SK-N-DZ (cell line): ENCODE results near the gene OTUB1.
"Not testable (repeated sequence)": the region's sequence is repeated elsewhere in the genome, so short reads cannot be mapped to it uniquely, and the experiment has no call there.

ENCODE experiments used
- DNase-seq: peaks from one replicate; pipeline ENCODE4 v3.0.0-alpha.2; 2015; ENCODE audit warnings: low spot score
- small RNA-seq, 2 experiments: library from RNA; depleted of rRNA; stranded (forward); fragments of <200 nt; gene quantifications; one replicate each; pipeline ENCODE3, GENCODE V24; 2014

OTUB1 gene

DNA sequence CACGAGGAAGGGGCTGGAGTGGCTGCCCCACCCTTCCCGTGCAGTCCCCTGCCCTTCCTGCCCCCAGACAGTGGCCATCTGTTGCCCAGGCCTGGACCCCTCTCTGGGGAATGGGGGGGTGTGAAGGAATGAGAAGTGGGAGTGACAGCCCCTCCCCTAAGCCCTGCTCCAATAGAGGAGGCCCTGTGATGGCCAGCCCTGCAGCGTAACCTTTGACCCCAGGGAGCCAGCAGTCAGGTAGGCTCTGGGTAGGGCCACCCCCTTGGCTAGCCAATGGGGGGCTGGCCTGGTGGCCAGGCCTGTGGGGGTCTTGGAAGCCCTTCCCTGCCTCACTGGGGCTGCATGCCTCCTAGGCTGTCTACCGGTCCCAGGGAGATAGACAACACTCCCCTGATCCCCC, 56.1 kb downstream of the OTUB1 start:
- DNase-seq = no peak

DNA sequence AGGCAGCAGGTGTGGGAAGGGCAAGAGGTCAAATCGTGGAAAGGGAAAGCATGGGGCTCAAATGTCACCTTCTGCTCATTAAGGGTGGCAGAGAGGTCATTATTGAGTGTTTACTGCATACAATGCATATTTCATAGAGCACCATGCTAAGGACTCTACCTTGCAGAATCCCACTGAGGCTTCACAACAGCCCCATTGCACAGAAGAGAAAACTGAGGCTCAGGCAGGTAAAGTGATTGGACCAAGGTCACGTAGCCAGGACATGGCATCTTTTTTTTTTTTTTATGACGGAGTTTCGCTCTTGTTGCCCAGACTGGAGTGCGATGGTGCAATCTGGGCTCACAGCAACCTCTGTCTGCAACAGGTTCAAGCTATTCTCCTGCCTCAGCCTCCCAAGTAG, 57.3 kb downstream of the OTUB1 start:
- DNase-seq = no peak

DNA sequence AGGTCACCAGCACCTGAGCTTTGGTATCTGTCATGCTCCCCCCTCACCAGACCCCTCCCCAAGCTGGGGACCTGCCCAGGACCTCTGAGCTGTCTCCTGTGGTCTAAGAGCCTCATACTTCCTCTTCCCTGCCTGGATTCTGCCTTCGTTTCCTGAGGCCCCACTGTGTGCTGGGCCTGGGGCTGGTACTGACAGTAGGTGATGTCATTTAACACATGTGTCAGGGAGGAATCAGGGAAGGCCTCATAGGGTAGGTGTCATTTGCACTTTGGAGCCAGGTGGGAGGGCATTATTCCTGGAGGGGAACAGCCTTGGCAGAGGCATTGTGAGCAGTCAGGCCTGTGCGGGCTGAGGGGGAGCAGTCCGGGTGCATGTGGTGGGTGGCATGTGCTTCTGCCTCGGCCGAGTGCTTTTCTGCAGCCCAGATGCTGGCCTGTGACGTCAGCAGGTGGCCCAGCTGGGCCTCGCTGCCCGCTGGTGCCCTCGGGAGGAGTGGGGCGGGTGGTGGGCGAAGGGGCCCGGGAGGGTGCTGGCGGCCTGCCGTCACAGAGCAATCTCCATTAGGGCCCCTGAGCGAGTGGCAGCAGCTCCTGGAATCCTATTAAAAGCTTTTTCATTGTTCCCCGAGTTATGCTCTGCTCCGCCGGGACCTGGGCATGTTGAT, 58.6 kb downstream of the OTUB1 start:
- no peak for DNase-seq

DNA sequence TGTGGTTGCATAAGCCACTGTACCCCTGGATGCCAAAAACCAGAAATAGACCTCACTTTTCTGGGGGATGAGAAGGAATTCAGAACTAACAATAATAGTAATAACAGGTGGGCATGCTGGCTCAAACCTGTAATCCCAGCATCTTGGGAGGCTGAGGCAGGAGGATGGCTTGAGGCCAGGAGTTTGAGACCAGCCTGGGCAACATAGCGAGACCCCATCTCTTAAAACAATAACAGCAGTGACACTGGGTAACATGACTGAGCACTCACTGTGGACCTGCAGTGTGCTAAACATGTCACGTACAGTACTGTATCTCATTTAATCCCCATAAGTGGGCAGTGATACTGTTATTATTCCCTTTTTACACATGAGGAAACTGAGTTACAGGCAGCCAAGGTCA, 59.5 kb downstream of the OTUB1 start:
- no peak for DNase-seq

DNA sequence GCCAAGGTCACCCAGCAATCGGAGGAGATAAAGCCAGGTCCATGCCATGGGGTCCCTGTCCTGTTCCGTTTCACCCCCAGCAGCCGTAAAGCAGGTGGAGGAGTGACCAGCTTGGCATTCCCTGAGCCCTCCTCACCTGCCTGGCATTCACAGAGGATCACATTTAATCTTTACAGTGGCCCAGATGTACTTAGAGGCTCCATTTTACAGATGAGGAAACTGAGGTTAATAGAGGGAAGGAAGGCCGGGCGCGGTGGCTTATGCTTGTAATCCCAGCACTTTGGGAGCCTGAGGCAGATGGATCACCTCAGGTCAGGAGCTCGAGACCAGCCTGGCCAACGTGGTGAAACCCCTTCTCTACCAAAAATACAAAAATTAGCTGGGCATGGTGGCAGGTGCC, 61.1 kb downstream of the OTUB1 start:
- DNase-seq = not testable (repeated sequence)

Small RNAs within 50 kb of the gene (small RNA-seq; reads per million reads assigned to genes)
- 0 to 0.18 reads per million in 2 experiments for gene RNU6-45P
